HepG2 (cell line): ENCODE measurements around the gene ZFP64. TPM values are rescaled to one million over a fixed set of nuclear protein-coding genes. Genes with fewer than 3 reads are reported as not detected.
A peak's percentile ranks its signal among the peaks of the same experiment; 100 is the strongest.

Source experiments
- CBX5 ChIP-seq: sonication (generic); formaldehyde crosslinking; IDR thresholded peaks from 2 replicates; pipeline ENCODE4 v1.4.0; 2020; ENCODE audit warnings: missing genetic modification reagents, borderline replicate concordance
- CHCHD3 ChIP-seq: sonication (generic); formaldehyde crosslinking; IDR thresholded peaks from 2 replicates; pipeline ENCODE4 v1.8.0; 2022; ENCODE audit warnings: mild to moderate bottlenecking, missing genetic modification reagents, moderate library complexity
- EEA1 ChIP-seq: sonication (generic); formaldehyde crosslinking; IDR thresholded peaks from 2 replicates; pipeline ENCODE4 v1.5.1; 2020; ENCODE audit warnings: mild to moderate bottlenecking, missing genetic modification reagents, borderline replicate concordance
- HMG20B ChIP-seq: conservative IDR thresholded peaks from 2 replicates; pipeline ENCODE4 v1.6.1; 2016; ENCODE audit warnings: missing genetic modification reagents, missing compliant biosample characterization
- KLF15 ChIP-seq: sonication (generic); formaldehyde crosslinking; IDR thresholded peaks from 2 replicates; pipeline ENCODE4 v1.8.1; 2023; ENCODE audit warnings: borderline replicate concordance, mild to moderate bottlenecking, inconsistent platforms, missing genetic modification reagents, mixed read lengths
- MIER3 ChIP-seq: IDR thresholded peaks from 2 replicates; pipeline ENCODE4 v1.6.1; 2016; ENCODE audit warnings: missing compliant biosample characterization, borderline replicate concordance
- TCF12 ChIP-seq, 2 experiments: fragments of 450-650 bp in 1 of 2; sonication (generic) in 1 of 2; formaldehyde crosslinking in 1 of 2; IDR thresholded peaks; 2 replicates each; pipeline versions ENCODE4 v1.6.1 to v1.8.0; 2017 to 2022; ENCODE audit warnings: antibody characterized with exemption in 1 of 2, mild to moderate bottlenecking in 1 of 2, missing genetic modification reagents in 1 of 2, moderate library complexity in 1 of 2
- ZFP82 ChIP-seq: sonication (generic); formaldehyde crosslinking; IDR thresholded peaks from 2 replicates; pipeline ENCODE4 v1.5.1; 2020; ENCODE audit warnings: mild to moderate bottlenecking, missing genetic modification reagents, borderline replicate concordance
- ZNF136 ChIP-seq: sonication (generic); formaldehyde crosslinking; IDR thresholded peaks from 2 replicates; pipeline ENCODE4 v1.8.1; 2022; ENCODE audit warnings: low read depth, mild to moderate bottlenecking, moderate library complexity, missing genetic modification reagents
- ZNF629 ChIP-seq: sonication (generic); formaldehyde crosslinking; conservative IDR thresholded peaks from 2 replicates; pipeline ENCODE4 v1.5.0; 2020; ENCODE audit warnings: missing genetic modification reagents
- ZNF644 ChIP-seq: IDR thresholded peaks from 2 replicates; pipeline ENCODE4 v1.6.1; 2016; ENCODE audit warnings: low read depth
- ZNF878 ChIP-seq: sonication (generic); formaldehyde crosslinking; IDR thresholded peaks from 2 replicates; pipeline ENCODE4 v1.8.1; 2023; ENCODE audit warnings: mild to moderate bottlenecking, missing genetic modification reagents, moderate library complexity
- ZNF891 ChIP-seq: sonication (generic); formaldehyde crosslinking; IDR thresholded peaks from 2 replicates; pipeline ENCODE4 v1.5.0; 2020; ENCODE audit warnings: mild to moderate bottlenecking, missing genetic modification reagents
- polyA plus RNA-seq, 8 experiments: library from polyadenylated mRNA; depleted of rRNA in 3 of 8; stranded (reverse) in 7 of 8; unstranded in 1 of 8; fragments of >200 nt; fragmentation: Illumina TruSeq in 4 of 8; extraction: Trizol in 4 of 8; gene quantifications; 2 replicates each; pipeline versions ENCODE4 v1.2.1 to v1.2.3, GENCODE V29; 2011 to 2016; ENCODE audit warnings: low read depth in 4 of 8, missing spikeins in 1 of 8, mixed read lengths in 1 of 8; ENCODE audit not compliant: insufficient read depth in 1 of 8
- total RNA-seq, 5 experiments: library from RNA; depleted of rRNA; stranded (reverse); fragments of >200 nt; fragmentation: Illumina TruSeq; extraction: Trizol; gene quantifications; 2 replicates each; pipeline ENCODE4 v1.2.3, GENCODE V29; 2016; ENCODE audit warnings: low read depth in 1 of 5
- TF ChIP-seq, protein P1 (sequence below): sonication (generic); formaldehyde crosslinking; IDR thresholded peaks from 2 replicates; pipeline ENCODE4 v1.8.0; 2022; ENCODE audit warnings: missing genetic modification reagents, low read depth, mild to moderate bottlenecking, borderline replicate concordance
- TF ChIP-seq, protein P2 (sequence below): sonication (generic); formaldehyde crosslinking; IDR thresholded peaks from 2 replicates; pipeline ENCODE4 v1.4.0; 2020; ENCODE audit warnings: mild to moderate bottlenecking, missing genetic modification reagents
- TF ChIP-seq, protein P3 (sequence below), 2 experiments: sonication (generic) in 1 of 2; formaldehyde crosslinking in 1 of 2; IDR thresholded peaks; 2 replicates each; pipeline versions ENCODE4 v1.4.0 to v1.6.1; 2016 to 2020; ENCODE audit warnings: borderline replicate concordance in 1 of 2, low read depth in 1 of 2, mild to moderate bottlenecking in 1 of 2, missing genetic modification reagents in 1 of 2
- TF ChIP-seq, protein P4 (sequence below): sonication (generic); formaldehyde crosslinking; IDR thresholded peaks from 2 replicates; pipeline ENCODE4 v1.5.1; 2020; ENCODE audit warnings: mild to moderate bottlenecking, missing genetic modification reagents, moderate library complexity
- TF ChIP-seq, protein P5 (sequence below): sonication (generic); formaldehyde crosslinking; IDR thresholded peaks from 2 replicates; pipeline ENCODE4 v1.4.0; 2020; ENCODE audit warnings: missing genetic modification reagents

Gene ZFP64
- total and polyA plus RNA-seq, 2 of the 13 experiments (the other 11 are each of a cell fraction or from before 2014, with no cell fraction given), result 12.0 to 24.3 TPM

DNA sequence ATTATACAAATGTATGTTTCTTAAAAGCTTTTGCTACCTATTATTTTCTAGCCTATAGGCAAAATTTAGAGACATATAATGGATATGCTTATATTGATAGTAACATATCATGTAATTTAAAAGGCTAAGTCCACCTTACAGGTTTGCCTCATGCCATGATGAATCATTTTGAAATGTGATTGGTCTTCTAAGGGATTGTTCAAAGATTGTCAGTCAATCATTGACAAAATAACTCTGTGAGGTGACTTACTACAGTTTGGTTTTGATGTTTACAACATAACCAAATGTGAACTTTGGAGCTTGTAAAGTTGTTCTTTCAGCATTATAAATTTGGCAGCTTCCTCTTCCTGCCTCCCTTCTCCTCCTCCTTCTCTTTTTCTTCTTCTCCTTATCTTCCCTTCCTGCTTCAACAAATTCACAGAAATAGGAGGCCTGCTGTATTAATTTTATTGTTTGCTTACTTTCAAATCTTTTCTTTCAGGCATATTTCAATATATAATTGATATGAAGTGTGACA lies 39.7 kb upstream of the ZFP64 start (continued):
- TF ChIP-seq, protein P1, sequence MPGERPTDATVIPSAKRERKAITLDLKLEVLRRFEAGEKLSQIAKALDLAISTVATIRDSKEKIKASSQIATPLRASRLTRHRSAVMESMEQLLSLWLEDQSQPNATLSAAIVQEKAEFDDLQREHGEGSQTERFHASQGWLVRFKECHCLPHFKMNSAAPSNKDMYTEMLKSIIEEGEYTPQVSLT (CRISPR knock-in tag), result no peak
- TF ChIP-seq TCF12 (IDR thresholded peaks at IDR 0.05) (no peak), TCF12 (CRISPR knock-in tag; IDR thresholded peaks at IDR 0.05) (no peak), HMG20B (CRISPR knock-in tag) (no peak), ZFP82 (CRISPR knock-in tag) (no peak), ZNF136 (no peak), MIER3 (CRISPR knock-in tag) (no peak; the same call in 1 of the 2 replicates), KLF15 (CRISPR knock-in tag) (no peak), CHCHD3 (CRISPR knock-in tag) (no peak), ZNF629 (no peak), ZNF891 (CRISPR knock-in tag) (no peak), ZNF644 (CRISPR knock-in tag) (peak; percentile 74), ZNF878 (no peak), CBX5 (no peak), EEA1 (CRISPR knock-in tag) (no peak)
- TF ChIP-seq, protein P2, sequence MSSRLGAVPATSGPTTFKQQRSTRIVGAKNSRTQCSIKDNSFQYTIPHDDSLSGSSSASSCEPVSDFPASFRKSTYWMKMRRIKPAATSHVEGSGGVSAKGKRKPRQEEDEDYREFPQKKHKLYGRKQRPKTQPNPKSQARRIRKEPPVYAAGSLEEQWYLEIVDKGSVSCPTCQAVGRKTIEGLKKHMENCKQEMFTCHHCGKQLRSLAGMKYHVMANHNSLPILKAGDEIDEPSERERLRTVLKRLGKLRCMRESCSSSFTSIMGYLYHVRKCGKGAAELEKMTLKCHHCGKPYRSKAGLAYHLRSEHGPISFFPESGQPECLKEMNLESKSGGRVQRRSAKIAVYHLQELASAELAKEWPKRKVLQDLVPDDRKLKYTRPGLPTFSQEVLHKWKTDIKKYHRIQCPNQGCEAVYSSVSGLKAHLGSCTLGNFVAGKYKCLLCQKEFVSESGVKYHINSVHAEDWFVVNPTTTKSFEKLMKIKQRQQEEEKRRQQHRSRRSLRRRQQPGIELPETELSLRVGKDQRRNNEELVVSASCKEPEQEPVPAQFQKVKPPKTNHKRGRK (CRISPR knock-in tag), result no peak
- TF ChIP-seq, protein P3, sequence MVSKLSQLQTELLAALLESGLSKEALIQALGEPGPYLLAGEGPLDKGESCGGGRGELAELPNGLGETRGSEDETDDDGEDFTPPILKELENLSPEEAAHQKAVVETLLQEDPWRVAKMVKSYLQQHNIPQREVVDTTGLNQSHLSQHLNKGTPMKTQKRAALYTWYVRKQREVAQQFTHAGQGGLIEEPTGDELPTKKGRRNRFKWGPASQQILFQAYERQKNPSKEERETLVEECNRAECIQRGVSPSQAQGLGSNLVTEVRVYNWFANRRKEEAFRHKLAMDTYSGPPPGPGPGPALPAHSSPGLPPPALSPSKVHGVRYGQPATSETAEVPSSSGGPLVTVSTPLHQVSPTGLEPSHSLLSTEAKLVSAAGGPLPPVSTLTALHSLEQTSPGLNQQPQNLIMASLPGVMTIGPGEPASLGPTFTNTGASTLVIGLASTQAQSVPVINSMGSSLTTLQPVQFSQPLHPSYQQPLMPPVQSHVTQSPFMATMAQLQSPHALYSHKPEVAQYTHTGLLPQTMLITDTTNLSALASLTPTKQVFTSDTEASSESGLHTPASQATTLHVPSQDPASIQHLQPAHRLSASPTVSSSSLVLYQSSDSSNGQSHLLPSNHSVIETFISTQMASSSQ (IDR thresholded peaks at IDR 0.05; ENCODE audit: low read depth), result peak; percentile 99
- TF ChIP-seq, protein P3 (CRISPR knock-in tag; IDR thresholded peaks at IDR 0.05; ENCODE audit: borderline replicate concordance), result peak; percentile 97
- TF ChIP-seq, protein P4, sequence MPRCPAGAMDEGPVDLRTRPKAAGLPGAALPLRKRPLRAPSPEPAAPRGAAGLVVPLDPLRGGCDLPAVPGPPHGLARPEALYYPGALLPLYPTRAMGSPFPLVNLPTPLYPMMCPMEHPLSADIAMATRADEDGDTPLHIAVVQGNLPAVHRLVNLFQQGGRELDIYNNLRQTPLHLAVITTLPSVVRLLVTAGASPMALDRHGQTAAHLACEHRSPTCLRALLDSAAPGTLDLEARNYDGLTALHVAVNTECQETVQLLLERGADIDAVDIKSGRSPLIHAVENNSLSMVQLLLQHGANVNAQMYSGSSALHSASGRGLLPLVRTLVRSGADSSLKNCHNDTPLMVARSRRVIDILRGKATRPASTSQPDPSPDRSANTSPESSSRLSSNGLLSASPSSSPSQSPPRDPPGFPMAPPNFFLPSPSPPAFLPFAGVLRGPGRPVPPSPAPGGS, result no peak
- TF ChIP-seq, protein P5, sequence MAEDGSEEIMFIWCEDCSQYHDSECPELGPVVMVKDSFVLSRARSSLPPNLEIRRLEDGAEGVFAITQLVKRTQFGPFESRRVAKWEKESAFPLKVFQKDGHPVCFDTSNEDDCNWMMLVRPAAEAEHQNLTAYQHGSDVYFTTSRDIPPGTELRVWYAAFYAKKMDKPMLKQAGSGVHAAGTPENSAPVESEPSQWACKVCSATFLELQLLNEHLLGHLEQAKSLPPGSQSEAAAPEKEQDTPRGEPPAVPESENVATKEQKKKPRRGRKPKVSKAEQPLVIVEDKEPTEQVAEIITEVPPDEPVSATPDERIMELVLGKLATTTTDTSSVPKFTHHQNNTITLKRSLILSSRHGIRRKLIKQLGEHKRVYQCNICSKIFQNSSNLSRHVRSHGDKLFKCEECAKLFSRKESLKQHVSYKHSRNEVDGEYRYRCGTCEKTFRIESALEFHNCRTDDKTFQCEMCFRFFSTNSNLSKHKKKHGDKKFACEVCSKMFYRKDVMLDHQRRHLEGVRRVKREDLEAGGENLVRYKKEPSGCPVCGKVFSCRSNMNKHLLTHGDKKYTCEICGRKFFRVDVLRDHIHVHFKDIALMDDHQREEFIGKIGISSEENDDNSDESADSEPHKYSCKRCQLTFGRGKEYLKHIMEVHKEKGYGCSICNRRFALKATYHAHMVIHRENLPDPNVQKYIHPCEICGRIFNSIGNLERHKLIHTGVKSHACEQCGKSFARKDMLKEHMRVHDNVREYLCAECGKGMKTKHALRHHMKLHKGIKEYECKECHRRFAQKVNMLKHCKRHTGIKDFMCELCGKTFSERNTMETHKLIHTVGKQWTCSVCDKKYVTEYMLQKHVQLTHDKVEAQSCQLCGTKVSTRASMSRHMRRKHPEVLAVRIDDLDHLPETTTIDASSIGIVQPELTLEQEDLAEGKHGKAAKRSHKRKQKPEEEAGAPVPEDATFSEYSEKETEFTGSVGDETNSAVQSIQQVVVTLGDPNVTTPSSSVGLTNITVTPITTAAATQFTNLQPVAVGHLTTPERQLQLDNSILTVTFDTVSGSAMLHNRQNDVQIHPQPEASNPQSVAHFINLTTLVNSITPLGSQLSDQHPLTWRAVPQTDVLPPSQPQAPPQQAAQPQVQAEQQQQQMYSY (CRISPR knock-in tag), result no peak
